ENCODE measurements around the gene TENM4.

- no peak for TF ChIP-seq CTCF (IDR thresholded peaks at IDR 0.05)
- no peak for TF ChIP-seq POLR2AphosphoS5 (IDR thresholded peaks at IDR 0.05; ENCODE audit: low read depth, low read length)
- no peak for TF ChIP-seq SIN3A (IDR thresholded peaks at IDR 0.05; ENCODE audit: borderline replicate concordance, insufficient read depth, low read depth, low read length)
Observed at GRCh38 chr11:79438631-79439409, 2.0 kb downstream of the TENM4 start.
